HG02623 (cell line): ENCODE measurements around the gene CD226.
"Not testable (repeated sequence)": the region's sequence is repeated elsewhere in the genome, so short reads cannot be mapped to it uniquely, and the experiment has no call there.

Experiments used
- ATAC-seq: cut with Tn5 transposase; IDR thresholded peaks from one replicate; pipeline ENCODE4 v1.9.1; 2021; ENCODE audit warnings: moderate library complexity; ENCODE audit not compliant: unreplicated experiment

CD226 gene

DNA sequence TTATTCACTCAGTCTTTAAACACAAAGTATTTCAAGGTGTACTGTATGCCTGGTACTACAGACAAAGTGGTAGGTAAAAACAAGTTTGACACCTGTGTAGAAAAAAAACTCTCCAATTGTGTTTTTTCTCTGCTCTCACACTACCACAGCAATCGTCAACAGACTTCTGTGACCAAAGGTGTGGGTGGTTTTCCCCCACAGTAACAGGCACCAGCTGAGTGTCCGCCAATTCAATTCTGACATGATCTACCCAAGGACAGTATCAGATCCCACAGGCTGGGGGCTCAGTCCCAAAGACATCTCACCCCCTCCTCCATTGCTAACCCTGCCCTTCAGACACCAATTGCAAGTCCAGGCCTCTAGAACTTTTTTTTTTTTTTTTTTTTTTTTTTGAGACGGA lies 71.2 kb downstream of the CD226 start:
- ATAC-seq, result no peak

DNA sequence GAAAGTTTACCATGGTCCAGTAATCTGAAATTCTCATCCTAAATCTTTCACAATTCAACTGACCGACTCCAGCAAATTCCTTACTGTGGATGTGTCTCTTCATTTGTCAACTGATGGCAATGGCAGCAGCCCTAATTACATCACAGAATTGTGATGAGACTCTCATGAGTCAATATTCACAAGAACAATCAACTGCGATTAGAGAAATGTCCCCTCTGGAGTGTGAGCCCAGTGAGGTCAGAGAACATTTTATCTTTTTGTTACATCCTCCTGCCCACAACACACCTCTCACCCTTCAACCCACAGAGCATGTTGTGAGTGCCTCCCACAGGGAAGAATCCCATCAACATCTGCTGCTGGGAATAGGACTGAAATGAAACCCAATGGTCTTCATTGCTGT lies 73.6 kb downstream of the CD226 start:
- ATAC-seq, result no peak

DNA sequence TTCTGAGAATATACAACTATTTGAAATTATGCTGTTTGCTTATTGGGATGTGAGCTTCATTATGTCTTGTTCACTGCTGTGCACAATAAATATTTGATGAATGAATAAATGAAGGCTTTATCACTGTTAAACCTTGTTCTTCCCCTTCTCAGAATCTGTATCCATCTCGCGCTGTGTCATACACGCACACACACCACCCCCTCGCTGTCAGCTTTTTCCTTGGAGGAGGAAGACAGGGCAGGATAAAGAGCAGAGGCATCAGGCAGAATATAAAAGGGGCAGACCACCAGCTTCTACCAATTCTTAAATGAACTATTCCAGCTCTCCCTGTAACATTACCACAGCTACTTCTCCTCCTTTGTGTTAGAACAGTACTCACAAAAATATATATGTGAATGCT lies 75.0 kb downstream of the CD226 start:
- no peak for ATAC-seq

DNA sequence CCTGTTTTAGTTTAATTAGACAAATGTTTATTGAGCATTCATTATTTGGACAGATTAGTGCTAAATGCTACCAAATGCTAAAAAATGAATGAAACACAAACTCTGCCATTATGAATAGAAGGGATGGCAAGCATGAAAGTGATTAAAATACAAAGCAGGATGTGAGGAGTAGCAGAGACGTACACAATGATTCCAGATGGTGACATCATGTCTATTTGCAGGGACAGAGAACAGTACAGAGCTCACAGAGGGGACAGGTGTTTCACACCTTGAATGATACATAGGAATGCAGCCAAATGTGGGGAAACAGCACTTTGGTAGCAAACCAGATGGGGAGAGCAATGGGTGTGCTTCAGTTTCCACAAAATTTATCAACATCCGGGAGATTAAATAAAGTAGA lies 76.3 kb downstream of the CD226 start:
- ATAC-seq, result no peak

DNA sequence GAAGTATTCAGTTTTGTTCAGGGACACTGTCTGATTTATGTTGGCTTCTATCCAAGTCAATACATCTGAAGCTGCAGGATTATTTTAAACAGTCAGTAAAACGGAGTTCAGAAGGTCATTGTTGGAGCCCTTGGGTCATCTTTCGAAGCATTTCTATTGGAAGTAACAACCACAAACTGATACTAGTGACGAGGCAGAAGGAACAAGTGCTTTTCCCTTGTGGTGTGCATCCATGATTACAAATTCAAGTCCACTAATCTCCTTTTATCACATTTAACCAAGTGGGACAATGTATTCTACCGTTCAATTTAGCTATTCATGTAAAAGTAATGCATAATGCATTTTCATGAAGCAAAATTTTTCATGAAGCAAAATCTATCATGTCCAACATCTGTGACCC lies 76.9 kb downstream of the CD226 start:
- no peak for ATAC-seq

DNA sequence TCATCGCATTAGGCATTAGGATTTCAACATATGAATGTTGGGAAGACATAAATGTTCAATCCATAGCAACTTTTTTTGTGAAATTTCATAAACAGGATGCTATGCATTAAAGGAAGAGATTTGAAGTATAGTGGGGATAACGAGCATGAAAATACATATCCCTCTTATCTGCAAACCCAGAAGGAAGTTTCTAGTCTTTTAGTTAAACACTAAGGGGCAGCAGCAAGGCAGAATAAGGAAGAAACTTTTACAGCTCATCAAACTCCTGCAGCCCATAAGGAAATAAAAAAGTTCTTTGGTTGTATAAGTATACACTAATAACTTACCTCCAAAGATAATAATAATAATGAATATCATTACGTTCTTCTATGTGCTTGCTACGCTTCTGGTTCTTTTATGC lies 81.5 kb downstream of the CD226 start:
- no peak for ATAC-seq

DNA sequence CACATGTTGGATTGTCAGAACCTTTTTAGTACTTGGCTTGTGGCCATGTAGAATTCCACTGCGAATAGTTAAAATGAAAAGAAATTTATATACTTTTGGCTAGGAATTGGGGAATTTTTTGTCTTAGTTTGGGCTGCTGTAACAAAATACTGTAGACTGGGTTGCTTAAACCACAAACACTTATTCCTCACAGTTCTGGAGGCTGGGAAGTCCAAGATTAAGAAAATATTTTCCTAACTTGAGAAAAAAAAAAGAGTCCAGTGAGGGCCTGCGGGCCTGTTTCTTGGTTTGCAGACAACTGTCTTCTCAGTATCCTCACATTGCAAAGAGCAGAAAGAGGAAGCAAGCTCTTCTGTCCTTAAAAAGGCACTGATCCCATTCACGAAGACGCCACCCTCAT lies 81.9 kb downstream of the CD226 start:
- no peak for ATAC-seq

DNA sequence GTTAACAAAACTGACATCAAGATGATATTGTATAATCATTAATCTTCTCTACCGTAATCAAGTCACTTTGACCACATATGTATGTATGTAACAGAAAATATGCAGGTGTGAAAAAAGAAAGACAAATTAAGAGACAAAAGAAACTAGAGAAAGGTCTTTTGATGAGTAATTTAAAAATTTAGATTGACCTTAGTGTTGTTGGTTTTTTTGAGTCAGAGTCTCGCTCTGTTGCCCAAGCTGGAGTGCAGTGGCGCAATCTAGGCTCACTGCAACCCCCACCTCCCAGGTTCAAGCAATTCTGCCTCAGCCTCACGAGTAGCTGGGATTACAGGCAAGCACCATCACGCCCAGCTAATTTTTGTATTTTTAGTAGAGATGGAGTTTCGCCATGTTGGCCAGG lies 82.9 kb downstream of the CD226 start:
- ATAC-seq, result not testable (repeated sequence)

DNA sequence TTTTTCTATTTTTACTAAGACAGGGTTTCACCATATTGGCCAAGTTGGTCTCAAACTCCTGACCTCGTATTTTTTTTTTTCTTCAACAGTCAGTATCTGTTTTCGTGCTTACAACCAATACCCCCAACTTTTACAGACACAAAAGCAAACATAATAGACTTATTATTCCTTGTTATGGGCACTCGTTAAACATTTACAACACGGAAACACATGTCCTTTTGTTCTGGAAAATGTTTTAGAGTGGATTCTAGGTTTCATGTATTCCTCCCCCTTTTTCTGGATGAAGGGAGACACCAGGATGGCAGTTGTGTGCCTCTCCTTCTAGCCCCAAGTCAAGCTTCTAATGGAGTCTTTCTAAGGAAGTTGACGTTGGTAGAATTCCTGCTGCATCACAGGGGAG lies 88.8 kb downstream of the CD226 start:
- no peak for ATAC-seq

DNA sequence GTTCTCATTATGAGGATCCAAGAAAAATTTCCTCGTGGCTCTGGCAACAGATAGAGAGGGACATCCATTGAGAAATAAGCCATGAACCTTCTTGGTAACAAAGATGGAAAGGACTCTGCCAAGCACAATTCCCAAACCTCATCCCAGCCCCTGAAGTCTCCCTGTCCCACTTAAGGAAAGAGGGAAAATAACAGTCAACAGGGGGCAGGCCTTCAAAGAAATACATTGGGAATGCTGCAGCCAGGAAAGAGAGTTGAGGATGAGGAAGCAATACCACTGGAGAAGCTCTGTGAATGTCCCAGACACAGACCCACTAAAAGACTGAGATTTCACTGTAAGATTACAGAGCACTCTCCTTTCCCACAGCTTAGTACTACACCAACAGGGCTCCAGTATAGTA lies 93.2 kb downstream of the CD226 start:
- no peak for ATAC-seq

DNA sequence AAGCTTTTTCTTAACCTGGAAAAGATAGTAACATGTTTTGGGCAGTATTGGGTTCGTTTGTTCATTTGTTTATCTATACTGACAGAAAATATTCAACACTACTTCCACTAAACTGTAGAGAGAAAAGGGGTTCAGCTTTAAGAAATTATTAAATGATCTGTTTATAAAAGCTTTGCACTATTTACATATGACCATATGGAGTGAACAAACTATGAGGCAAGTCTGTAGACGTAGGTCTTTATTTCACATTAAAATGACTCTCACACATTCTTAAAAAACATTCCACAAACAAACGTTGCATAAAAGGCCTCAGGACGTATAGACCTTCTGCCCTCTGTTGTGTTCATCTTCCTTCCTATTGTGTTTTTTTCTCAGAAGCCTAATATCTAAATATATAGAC lies 94.6 kb downstream of the CD226 start:
- ATAC-seq, result no peak

DNA sequence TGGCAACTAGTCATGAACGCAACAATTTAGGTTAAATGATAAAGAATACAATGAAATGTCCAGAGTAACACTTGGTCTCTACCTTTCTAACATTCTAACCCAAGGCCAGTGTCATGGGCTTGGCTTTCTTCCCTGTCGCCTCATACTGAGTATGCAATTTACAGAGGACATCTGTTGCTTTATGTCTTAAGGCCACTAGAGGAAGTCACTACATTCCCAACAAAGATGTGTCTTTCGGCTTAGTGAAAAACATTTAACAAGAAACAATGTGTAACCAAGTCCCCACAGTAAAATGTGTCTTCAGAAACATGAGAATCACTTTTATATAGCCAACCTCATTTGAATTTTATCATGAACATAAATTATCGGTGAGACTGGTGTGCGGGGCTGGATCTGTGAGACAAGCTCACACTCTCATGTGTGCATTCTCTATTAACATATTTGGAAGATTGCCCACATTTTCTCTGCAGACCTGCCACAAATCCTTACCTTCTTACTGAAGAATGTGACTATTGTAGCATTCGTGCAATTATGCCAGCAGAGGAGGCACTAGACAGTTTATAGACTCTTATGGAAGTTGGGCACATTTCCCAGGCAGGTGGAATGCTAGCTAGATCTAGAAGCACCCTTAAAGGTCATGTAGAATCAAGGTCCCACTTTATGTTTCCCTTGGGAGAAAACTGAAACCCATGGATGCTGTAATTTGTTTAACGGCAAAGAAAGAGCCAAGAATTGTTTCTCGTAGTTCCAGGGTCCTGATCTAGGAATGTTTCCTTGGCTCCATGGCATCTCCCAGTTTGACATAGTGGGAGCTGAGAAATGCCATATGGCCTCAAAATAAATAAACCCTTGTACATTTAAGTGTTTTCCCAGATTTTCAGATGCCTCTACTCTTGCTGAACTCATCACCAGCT lies 101.8 kb downstream of the CD226 start:
- no peak for ATAC-seq

DNA sequence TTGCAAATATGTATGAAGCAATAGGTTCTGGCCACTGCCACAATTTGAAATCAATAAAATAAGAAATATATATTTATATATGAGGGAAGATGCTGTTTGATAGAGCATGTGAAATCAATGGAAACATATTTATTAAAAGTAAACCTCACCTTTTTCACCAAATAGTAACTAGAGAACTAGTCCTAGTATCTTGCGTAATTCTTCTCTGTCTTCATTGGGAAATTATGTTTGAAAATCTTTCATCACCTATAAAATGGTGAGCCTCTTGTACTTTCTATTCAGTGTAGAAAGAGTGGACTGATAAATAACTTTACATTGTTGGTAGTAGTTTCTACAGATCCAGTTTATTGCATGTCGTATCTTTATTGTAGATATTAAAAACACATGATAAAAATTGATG lies 103.0 kb downstream of the CD226 start:
- ATAC-seq, result no peak

DNA sequence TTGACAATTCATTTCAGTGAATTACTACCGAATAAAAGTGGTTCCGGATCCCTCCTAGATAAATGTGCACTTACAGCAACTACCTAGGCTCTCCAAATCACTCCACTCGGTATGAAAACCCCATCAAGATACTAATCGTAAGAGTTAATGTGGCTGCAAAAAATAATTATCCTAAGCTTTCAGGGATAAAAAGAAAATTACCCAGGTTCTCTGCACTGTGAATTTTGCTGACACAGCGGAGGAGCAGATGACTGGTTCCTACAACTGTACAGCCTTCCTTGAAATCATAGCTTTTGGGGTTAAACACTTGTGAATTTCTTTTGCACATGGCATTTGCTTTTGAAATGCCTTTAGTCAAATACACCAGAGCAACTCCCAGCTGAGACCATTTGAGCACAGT lies 104.7 kb downstream of the CD226 start:
- ATAC-seq, result no peak

DNA sequence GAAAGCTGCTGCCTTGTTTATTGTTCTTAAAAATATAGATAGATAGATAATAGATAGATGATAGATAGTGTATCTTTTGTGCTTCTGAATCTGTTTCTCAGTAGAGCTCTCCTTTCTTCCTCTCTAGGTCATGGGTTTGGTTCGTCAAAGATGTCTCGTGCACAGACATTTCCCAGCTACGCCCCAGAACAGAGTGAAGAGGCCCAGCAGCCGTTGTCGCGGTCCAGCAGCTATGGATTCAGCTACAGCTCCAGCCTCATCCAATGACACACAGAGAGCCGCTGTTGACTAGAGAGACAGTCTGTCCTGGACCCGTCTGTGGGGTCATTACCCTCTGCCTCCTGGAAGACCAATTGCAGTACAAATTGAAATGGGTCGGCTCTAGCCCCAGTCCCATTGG lies 106.6 kb downstream of the CD226 start:
- ATAC-seq, result no peak

DNA sequence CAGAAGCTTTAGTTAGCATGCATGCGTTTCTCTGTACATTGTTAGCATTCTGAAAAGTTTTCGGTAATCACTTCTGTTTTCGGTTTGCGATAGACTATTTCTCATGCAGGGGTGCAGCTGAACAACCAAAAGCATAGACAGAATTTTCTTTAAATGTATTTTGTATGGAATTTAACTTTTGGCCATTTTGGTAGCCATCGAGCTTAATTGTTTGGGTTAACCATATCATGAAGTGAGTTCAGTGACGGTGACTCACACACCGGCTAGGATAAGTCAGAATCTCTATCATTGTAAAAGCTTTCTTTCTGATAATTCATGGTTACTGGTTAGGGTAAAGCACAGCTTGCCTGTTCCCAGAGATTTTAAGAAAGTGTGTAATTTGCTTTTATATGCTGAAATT lies 107.2 kb downstream of the CD226 start:
- ATAC-seq, result no peak

DNA sequence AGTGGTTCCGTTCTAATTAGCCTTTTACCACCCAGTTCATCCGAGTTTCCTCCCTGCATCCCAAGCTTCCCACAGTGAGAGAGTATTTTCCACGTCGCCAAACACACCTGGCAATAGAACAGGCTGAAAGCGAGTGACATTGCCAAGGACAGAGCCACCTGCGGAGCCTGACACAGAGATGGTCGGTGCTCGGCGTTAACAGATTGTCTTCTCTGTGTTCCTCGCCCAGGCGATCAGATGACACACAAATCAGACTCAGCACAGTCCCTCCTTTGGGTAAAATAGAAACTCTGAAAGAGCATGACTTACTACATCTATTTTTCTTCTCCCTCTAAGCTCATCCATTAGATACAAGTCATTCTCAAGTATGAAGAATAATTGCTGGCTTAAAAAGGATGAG lies 107.7 kb downstream of the CD226 start:
- ATAC-seq, result no peak

DNA sequence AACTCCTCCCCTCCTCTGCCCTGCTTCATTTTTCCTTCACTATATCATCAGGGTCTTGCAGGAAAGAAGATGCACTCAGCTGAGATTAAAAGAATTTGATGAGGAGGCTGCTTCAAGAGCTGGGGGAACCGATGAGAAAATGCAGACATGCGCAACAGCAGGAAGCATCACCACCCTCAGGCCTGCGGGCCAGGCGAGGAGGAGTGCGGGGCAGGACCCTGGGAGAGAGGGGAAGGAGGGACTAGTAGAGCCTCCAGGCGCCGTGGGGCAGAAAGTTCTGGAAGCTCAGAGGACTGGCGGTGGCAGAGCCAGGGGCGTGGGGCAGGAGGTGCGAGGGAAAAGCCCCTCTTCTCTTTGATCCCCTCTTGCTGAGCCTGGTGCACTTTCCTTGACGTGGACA lies 108.2 kb downstream of the CD226 start:
- no peak for ATAC-seq

DNA sequence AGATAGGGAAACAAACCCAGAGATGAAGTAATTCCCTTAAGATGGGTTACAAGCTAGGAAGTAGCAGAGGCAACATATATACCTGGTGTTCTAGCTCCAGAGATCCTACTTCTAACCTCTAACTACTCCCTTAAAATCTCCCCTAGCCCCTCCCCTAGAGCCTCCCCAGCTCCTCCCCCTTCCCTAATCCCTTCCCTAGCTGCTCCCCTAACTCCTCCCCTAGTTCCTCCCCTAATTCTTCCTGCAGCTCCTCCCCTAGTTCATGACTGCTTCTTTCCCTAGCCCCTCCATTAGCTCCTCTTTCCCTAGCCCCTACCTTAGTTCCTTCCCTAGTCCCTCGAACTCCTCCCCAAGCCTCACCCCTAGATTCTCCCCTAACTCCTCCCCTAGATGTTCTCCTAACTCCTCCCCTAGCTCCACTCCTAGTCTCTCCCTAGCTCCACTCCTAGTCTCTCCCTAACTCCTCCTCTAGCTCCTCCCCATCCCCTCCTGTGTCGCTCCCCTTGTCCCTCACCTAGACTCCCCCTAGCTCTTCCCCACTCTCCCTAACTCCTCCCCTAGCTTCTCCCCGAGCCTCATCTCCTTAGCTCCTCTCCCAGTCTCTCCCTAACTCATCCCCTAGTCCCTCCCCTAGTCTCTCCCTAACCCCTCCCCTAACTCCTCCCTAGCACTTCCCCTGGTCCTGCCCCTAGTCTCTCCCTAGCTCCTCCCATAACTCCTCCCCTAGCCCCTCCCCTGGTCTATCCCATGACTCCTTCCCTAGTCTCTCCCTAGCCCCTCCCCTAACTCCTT lies 108.9 kb downstream of the CD226 start:
- ATAC-seq, result peak; percentile 62

DNA sequence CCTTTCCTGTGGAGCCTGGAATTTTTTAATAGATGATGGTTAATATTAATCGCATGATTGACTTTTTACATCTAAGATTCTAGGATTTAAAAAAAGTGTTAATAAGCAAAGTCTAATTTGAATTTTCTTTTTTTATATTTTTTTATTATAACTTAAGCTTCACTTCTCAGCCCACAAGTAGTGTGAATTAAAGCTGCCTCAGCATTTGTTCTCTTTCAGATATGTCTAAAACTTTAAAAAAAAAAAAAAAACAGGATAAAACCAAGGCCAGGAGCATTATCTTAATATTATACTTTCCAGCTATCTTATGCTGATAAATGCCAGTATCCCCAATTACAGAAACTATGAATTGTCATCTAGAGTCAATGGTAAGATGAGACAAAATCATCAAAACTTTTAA lies 109.7 kb downstream of the CD226 start:
- no peak for ATAC-seq

DNA sequence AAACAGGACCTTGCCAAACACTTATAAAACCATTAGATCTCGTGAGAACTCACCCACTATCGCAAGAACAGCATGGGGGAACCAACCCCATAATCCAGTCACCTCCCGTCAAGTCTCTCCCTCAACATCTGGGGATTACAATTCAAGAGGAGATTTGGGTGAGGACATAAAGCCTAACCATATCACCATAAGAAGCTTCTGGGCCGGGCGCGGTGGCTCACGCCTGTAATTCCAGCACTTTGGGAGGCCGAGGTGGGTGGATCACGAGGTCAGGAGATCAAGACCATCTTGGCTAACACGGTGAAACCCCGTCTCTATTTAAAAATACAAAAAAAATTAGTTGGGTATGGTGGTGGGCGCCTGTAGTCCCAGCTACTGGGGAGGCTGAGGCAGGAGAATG lies 112.7 kb downstream of the CD226 start:
- ATAC-seq, result not testable (repeated sequence)

DNA sequence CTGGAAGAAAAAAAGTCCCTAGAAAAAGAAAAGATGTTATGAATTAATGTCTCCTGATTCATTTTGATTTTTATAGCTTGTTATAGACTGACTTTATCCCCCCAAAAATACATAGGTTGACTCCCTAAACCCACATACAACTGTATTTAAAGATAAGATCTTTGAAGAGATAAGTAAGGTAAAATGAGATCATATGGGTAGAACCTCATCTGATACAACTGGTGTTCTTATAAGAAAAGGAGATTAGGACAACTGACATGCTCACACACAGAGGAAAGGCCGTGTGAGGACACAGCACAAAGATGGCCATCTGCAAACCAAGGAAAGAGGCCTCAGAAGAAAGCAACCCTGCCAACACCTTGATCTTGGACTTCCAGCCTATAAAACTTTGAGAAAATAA lies 117.5 kb downstream of the CD226 start:
- no peak for ATAC-seq
